GM12875 (cell line): ENCODE measurements around the gene TMEM252.
A peak's percentile ranks its signal among the peaks of the same experiment; 100 is the strongest.

Experiments used
- H3K4me3 ChIP-seq: one replicate; pipeline ENCODE4 v1.5.1; 2011; ENCODE audit warnings: low read depth, low read length, control low read depth
- TF ChIP-seq, protein P1 (sequence below): IDR thresholded peaks from 2 replicates; pipeline ENCODE4 v1.5.1; 2011; ENCODE audit warnings: low read depth, mild to moderate bottlenecking, control low read depth, inconsistent platforms, low read length, moderate library complexity, borderline replicate concordance; ENCODE audit not compliant: insufficient read depth

TMEM252 gene, protein sequence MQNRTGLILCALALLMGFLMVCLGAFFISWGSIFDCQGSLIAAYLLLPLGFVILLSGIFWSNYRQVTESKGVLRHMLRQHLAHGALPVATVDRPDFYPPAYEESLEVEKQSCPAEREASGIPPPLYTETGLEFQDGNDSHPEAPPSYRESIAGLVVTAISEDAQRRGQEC

DNA sequence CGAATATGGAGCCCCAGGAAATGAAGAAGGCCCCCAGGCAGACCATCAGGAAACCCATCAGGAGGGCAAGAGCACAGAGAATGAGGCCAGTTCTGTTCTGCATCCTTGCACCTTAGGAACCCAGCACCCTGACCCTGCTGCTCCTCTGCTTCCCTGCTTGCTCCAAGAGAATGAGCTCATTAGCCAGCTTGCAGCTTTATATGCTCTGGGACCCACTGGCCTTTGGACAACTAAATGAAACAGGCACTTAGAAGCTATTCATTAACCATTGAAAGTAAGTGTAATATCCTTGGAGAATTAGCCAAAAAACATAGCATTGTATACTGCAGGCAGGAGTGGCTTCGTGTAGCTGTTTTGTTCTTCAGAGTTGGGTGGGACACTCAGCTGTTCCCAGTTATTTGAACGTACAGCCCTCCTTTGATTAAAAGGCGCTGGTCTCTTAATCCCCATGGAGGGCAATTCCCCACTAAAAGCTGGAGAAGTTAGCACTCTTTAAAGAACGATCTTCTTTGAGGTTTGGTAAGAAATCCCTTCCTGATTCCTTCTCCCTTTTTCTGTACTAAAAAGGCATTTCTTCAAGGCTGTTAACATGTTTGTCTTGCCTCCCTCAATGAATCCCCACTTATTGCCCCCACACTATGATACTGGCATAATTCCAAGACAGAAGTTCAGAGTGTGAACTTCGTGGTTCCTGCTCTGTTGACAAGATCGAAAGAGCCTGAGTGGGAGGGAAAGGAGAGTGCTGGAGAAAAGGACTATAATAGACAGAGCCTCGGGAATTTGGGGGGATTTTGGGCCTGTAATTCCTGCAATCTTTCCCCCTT is at the start of gene TMEM252:
TSS of gene TMEM252 (minus strand) at position 172 of the 824 bp plus-strand sequence. CDS start at position 103, 69 bp downstream.
- TF ChIP-seq, protein P1, sequence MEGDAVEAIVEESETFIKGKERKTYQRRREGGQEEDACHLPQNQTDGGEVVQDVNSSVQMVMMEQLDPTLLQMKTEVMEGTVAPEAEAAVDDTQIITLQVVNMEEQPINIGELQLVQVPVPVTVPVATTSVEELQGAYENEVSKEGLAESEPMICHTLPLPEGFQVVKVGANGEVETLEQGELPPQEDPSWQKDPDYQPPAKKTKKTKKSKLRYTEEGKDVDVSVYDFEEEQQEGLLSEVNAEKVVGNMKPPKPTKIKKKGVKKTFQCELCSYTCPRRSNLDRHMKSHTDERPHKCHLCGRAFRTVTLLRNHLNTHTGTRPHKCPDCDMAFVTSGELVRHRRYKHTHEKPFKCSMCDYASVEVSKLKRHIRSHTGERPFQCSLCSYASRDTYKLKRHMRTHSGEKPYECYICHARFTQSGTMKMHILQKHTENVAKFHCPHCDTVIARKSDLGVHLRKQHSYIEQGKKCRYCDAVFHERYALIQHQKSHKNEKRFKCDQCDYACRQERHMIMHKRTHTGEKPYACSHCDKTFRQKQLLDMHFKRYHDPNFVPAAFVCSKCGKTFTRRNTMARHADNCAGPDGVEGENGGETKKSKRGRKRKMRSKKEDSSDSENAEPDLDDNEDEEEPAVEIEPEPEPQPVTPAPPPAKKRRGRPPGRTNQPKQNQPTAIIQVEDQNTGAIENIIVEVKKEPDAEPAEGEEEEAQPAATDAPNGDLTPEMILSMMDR: no peak
- H3K4me3 ChIP-seq: no peak within 1 kb of the TSS

DNA sequence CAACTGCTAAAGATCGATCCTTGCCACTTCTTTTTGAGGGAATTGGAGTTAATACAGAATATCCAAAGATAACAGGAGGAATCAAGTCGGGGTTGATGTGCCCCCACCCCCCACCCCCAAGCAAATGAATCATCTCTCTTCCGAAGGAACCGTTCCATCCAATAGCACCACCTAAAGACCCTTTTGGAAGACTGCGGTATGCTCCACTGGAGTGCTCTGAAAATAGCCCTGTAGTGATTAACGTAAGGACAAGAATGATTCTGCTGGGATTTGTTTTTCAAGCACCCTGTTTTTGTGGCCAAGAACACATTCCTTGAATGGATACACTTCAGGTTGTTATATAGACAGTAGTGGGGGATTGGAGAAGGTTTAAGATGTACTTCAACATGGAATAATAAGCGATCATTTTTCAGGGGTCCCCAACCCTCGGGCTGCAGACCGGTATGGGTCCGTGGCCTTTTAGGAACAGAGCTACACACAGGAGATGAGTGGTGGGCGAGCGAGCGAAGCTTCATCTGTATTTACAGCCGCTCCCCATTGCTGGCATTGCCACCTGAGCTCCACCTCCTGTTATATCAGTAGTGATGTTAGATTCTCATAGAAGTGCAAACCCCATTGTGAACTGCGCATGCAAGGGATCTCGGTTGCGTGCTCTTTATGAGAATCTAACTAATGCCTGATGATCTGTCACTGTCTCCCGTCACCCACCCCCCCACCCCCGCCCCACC is 44.5 kb upstream of the TMEM252 start:
- TF ChIP-seq, protein P1: no peak
- no peak overlapping the region for H3K4me3 ChIP-seq

DNA sequence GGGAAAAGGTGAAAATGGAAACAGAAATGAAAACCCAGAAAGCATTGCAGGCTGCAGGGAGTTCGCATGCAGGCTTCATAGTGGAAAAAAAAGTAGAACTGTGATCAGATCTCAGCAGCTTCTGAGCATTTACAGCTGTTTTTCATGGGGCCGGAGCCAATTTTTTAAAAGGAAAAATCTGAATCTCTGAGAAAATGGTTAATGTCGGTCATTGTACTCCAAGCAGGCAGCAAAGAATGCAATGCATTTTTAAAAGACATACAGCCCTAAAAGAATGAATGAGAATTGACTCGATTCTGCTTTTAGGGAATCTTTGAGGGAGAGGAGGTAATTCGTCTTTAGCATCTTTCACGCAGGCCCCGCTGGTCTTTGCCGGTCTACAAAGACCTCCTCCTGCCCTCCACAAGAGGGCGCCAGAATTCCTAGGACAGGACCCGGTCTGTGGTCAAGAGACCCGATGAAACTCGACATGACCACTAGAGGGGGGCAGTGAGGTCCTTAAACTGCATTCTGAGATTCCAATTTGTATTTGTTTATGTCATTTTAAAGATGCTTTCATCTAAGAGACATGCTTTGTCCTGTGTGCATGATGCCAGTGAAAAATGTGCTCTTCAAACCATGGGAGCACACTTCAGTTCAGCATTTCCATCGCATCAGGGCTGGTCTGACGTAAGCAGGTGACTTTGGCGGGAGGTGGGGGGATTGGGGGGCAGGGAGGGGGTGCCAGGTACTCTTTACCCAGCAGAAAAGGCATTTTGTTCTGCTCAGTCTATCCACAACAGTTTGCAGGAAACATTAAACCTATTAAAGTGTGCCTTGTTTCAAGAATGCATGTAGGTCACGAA is 43.7 kb upstream of the TMEM252 start:
- TF ChIP-seq, protein P1: peak; percentile 93
- no peak overlapping the region for H3K4me3 ChIP-seq

DNA sequence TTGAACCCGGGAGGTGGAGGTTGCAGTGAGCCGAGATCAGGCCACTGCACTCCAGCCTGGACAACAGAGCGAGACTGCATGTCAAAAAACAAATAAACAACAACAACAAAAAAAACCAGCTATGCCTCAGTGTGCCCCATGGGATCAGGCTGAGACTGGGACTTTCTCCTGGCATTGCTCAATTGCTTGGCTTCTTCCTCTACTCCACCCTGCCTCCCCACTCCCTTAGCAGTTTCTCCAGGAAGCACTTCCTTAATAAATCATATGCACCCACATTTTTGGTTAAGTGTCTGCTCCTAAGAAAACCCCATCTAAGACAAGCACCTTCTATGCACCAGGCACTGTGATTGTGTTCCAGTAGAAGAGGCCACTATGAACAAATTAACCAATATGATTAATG is 41.0 kb upstream of the TMEM252 start:
- no peak overlapping the region for H3K4me3 ChIP-seq
- TF ChIP-seq, protein P1: no peak

DNA sequence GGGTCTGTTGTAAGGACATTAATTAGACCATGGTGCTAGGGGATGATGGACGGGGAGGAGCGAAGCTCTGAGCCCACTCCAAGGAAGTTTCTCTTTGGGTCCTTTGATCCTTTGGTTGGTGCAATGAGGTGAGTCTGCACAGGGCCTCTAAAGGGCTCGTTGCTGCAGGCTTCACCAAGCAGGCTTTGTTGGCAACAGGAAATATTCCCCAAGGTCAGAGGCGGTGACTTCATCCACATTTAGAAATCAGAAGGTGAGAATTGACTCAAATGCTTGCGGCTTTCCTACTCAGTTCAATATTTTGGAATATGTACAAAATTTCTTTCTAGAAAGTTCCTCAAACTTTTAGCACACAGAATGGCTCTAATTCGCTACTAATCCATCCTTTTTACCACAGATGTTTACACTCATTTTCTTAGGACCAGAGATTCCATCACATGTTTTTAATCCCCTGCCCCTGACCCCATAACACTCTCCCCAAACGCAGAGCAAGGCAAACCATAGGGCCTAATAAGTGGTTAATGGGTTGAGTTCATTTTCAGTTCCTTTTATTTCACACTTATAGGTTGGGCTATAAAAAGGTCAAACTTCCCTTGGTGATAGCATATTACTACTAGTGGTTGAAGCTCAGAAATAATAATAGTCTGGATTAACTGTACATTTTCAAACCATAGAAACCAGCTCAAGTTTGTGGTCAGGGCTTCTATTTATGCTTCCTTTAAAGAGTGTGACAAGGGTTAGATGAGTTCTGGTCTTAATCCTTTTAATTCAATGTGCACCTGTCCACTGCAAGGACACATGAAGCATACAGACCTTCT is 37.3 kb upstream of the TMEM252 start:
- H3K4me3 ChIP-seq: no peak overlapping the region
- TF ChIP-seq, protein P1: no peak

DNA sequence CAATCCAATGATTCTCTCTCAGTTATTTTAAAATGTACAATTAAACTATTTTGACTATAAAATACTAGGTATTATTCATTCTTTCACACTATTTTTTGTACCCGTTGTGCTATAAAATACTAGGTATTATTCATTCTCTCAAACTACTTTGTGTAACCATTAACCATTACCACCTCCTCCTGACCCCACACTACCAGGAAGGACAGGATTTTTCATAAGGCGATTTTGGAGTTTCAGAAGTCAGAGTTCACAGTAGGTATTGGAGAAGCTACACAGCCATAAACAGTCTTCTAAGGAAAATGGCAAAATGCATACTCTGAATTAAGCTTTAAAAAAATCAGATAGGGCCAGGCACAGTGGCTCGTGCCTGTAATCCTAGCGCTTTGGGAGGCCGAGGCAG is 35.1 kb upstream of the TMEM252 start:
- TF ChIP-seq, protein P1: no peak
- no peak overlapping the region for H3K4me3 ChIP-seq
